AG04450 (cell line): ENCODE results near the gene LIN54. TPM values are rescaled to one million over a fixed set of nuclear protein-coding genes. Genes with fewer than 3 reads are reported as not detected.

Source experiments
- CTCF ChIA-PET: fragments of 300-600, 350-600 bp; formaldehyde crosslinking; extraction: SDS; loops from one replicate; lab custom pipeline; 2022; ENCODE audit warnings: antibody characterized with exemption, inconsistent platforms; lab: Charles Lee
- POLR2A ChIA-PET: fragments of 350-600 bp; formaldehyde crosslinking; extraction: SDS; loops from one replicate; lab custom pipeline; 2021; ENCODE audit warnings: antibody characterized with exemption, inconsistent platforms; lab: Yijun Ruan, JAX
- DNase-seq: peaks from one replicate; pipeline ENCODE4 v3.0.0-alpha.2; 2011; ENCODE audit warnings: low read depth, low spot score
- H3K27ac ChIP-seq: one replicate; pipeline ENCODE4 v1.5.1; 2012; ENCODE audit warnings: low read depth, low read length, control low read depth
- H3K27me3 ChIP-seq: one replicate; pipeline ENCODE4 v1.6.0; 2012; ENCODE audit warnings: low read length; ENCODE audit not compliant: control insufficient read depth, insufficient read depth
- H3K4me3 ChIP-seq: 2 replicates; pipeline ENCODE4 v1.5.1; 2011; ENCODE audit warnings: mild to moderate bottlenecking, low read depth, low read length, control low read depth
- H3K9me3 ChIP-seq: 2 replicates; pipeline ENCODE4 v1.5.1; 2012; ENCODE audit warnings: low read length; ENCODE audit not compliant: control insufficient read depth, insufficient read depth
- polyA plus RNA-seq: library from polyadenylated mRNA; depleted of rRNA; stranded (reverse); fragments of >200 nt; gene quantifications from 2 replicates; pipeline ENCODE4 v1.2.3, GENCODE V29; 2011
- TF ChIP-seq, protein P1 (sequence below): IDR thresholded peaks from 2 replicates; pipeline ENCODE4 v1.5.1; 2011; ENCODE audit warnings: low read depth, low read length, control low read depth, inconsistent platforms

LIN54 gene
- polyA plus RNA-seq, 1 experiment, result 13.9 TPM

DNA sequence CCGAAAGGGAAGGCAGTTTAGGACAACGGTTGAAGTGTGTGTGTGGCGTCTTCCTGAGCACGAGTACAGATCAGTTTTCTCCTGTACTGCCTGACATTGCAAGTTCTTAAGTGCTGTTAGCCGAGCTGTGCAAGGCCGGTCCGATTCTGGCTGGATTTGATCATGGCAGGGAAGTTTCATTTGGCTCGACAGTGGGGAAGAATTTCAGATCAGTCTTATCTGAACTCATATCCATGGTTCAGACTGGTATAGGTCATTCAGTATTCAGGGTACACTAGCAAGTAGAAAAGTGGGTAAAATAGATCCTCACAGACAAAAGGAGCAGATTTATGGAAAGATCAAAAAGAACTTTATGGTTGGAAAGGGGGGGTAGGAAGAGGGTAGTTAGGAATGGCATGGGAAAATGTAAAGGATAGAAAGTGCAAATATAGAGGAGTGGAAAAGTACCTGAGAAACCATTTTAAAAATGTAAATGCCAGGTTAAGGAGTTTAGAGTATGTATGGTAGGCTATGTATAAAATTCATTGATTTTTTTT lies 109.4 kb downstream of the LIN54 start:
- Histone ChIP-seq H3K9me3 (no peaks in the 10 kb centered on the region), H3K4me3 (peak overlapping the region; percentile 86), H3K27ac (peak overlapping the region; percentile 99), H3K27me3 (no peaks in the 10 kb centered on the region)
- CTCF ChIA-PET, result interaction anchor here (0.7 to 1.0 kb wide), 2 partner anchors 12 to 380 kb away, joined by 3 read pairs; no protein-coding TSS in a partner anchor
- no peak for DNase-seq
- TF ChIP-seq, protein P1, sequence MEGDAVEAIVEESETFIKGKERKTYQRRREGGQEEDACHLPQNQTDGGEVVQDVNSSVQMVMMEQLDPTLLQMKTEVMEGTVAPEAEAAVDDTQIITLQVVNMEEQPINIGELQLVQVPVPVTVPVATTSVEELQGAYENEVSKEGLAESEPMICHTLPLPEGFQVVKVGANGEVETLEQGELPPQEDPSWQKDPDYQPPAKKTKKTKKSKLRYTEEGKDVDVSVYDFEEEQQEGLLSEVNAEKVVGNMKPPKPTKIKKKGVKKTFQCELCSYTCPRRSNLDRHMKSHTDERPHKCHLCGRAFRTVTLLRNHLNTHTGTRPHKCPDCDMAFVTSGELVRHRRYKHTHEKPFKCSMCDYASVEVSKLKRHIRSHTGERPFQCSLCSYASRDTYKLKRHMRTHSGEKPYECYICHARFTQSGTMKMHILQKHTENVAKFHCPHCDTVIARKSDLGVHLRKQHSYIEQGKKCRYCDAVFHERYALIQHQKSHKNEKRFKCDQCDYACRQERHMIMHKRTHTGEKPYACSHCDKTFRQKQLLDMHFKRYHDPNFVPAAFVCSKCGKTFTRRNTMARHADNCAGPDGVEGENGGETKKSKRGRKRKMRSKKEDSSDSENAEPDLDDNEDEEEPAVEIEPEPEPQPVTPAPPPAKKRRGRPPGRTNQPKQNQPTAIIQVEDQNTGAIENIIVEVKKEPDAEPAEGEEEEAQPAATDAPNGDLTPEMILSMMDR, result no peak
- POLR2A ChIA-PET, result interaction anchor here (0.6 to 2.1 kb wide), 6 partner anchors 36 to 469 kb away, joined by 4 to 14 read pairs (median 6); partner anchors contain the start of gene COPS4

DNA sequence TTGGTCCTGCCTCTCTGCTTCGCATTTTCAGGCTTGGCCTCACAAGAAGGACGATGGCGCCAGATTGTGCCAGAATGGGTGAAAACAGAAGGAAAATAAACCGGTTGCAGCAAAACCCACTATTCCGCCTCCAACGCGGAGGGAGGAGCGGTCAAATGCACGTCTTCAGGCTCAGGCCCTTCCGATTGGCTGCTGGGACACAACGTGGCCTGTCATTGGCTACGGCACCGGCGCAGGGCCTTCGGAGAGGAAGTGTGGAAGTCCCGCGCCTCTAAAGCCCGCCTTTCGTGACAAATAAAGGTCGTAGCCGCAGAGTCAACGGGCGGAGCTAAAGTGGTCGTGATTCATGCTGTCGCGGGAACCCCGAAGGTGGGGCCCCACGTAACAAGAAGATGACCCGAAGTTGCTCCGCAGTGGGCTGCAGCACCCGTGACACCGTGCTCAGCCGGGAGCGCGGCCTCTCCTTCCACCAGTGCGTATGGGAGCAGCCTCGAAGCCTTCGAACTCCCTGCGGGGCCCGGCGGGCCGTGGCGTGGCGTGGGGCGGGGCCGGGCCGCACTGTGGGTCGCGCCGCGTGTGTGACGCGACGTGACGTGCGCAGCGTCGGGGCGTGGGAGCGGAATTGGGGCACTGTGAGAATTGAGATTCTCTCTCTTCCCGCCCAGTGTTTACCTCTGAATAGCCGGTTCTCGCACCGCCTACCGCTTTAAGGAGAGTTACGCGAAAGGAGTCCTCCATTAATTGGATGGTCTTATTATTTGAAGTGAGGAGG lies 110.0 kb downstream of the LIN54 start, which contains the start of gene THAP9:
Gene THAP9 (plus strand): TSS at position 325 of the 772 bp plus-strand sequence. CDS start 68 bp downstream, at position 393.
- DNase-seq, result peak; percentile 99
- H3K9me3 ChIP-seq, result no peaks in the 10 kb centered on the region
- peak within 1 kb of the TSS; percentile 99 for H3K27ac ChIP-seq
- H3K27me3 ChIP-seq, result no peaks in the 10 kb centered on the region
- ChIA-PET POLR2A (interaction anchor here (0.6 to 2.1 kb wide), 10 partner anchors 8 to 471 kb away, joined by 3 to 14 read pairs (median 6); partner anchors contain the start of gene COPS4), CTCF (interaction anchor here (1.0 to 2.4 kb wide), 5 partner anchors 11 to 471 kb away, joined by 3 to 9 read pairs (median 5); no protein-coding TSS in a partner anchor)
- TF ChIP-seq, protein P1, result no peak
- H3K4me3 ChIP-seq, result peak within 1 kb of the TSS; percentile 86

DNA sequence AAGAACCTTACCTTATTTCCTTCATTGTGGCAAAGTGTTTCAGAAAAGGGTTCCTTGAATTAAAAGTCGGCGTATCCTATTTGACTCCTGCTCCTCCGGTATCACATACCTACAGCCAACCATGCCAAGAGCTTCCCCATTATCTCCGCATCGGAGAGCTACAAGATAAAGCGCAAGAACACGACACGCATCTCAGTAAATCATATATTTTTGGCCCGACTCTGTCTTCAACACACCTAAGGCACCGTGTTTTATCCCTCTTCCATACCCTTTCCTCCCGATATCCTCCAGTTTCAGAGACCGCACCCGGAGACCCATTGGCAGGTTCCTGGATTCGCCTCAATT lies 110.6 kb downstream of the LIN54 start:
- Histone ChIP-seq H3K9me3 (no peaks in the 10 kb centered on the region), H3K4me3 (peak overlapping the region; percentile 86), H3K27me3 (no peaks in the 10 kb centered on the region), H3K27ac (peak overlapping the region; percentile 99)
- ChIA-PET POLR2A (interaction anchor here (0.6 to 2.1 kb wide), 9 partner anchors 9 to 471 kb away, joined by 3 to 8 read pairs (median 5); partner anchors contain the start of gene COPS4), CTCF (interaction anchor here (1.0 to 2.4 kb wide), 5 partner anchors 10 to 471 kb away, joined by 3 to 9 read pairs (median 5); no protein-coding TSS in a partner anchor)
- no peak for DNase-seq
- TF ChIP-seq, protein P1, result no peak

DNA sequence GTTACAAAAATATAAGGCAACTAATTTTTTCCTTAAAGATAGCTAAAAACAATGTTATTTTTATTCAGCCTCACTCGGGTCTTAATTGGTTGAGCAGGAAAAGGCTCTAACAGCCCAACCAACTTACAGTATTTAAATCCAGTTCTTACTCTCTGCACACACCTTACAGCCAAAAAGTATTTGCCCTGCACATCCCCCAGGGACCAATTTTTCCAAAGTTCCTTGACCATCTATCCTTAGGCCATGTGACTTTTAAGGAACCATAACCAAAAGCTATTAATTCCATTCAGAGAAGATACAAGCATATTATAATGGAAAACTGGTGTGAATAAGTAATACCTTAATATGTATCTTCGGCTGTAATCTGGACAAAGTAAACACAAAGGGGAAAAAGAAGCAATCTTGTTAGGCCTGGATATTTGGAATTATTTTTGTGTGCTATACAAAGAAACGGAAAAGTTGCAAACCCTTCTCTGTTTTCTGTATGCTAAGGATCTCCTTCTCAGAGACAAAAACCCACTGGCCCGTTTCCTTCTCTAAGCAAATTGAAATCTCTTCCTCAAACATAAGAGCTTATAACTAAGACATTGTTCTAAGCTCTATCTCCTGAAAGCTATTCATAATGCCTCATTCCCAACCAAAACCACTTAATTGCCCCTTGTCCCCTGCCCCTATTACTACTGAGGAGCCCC lies 111.1 kb downstream of the LIN54 start:
- CTCF ChIA-PET, result interaction anchor here (1.0 to 2.4 kb wide), 6 partner anchors 10 to 470 kb away, joined by 3 to 9 read pairs (median 4); no protein-coding TSS in a partner anchor
- POLR2A ChIA-PET, result interaction anchor here (1.3 to 2.1 kb wide), 6 partner anchors 10 to 470 kb away, joined by 3 to 8 read pairs (median 6); partner anchors contain the start of gene COPS4
- H3K4me3 ChIP-seq, result peak overlapping the region; percentile 86
- TF ChIP-seq, protein P1, result no peak
- no peaks in the 10 kb centered on the region for H3K9me3 ChIP-seq
- DNase-seq, result no peak
- no peaks in the 10 kb centered on the region for H3K27me3 ChIP-seq
- H3K27ac ChIP-seq, result peak overlapping the region; percentile 99
